Bone marrow (tissue), 2 donors: ENCODE measurements around the gene ADCY2.

Source experiments
- DNase-seq, 2 donors: peaks; one replicate each; lab custom pipeline; 2025; lab: John Stamatoyannopoulos, UW

Gene ADCY2

GRCh38 chr5:7667216-7667767 is 271.4 kb downstream of the ADCY2 start:
- no peak for DNase-seq

- no peak for DNase-seq
These were observed 272.2 kb downstream of the ADCY2 start for GRCh38 chr5:7668161-7668560.

GRCh38 chr5:7668627-7669026 is 272.7 kb downstream of the ADCY2 start:
- DNase-seq: no peak

- no peak for DNase-seq
These were observed 275.5 kb downstream of the ADCY2 start for GRCh38 chr5:7671381-7671993.

GRCh38 chr5:7673658-7674057 is 277.7 kb downstream of the ADCY2 start:
- DNase-seq: no peak

GRCh38 chr5:7676455-7676854 is 280.5 kb downstream of the ADCY2 start:
- no peak for DNase-seq

GRCh38 chr5:7678030-7678429 is 282.1 kb downstream of the ADCY2 start:
- no peak for DNase-seq

GRCh38 chr5:7679663-7680062 is 283.7 kb downstream of the ADCY2 start:
- DNase-seq: no peak

- DNase-seq: no peak
These were observed 284.3 kb downstream of the ADCY2 start for GRCh38 chr5:7680260-7680659.

- no peak for DNase-seq
These were observed 286.4 kb downstream of the ADCY2 start for GRCh38 chr5:7682379-7682778.

- no peak for DNase-seq
These were observed 287.8 kb downstream of the ADCY2 start for GRCh38 chr5:7683753-7684152.

- DNase-seq: no peak
These were observed 288.9 kb downstream of the ADCY2 start for GRCh38 chr5:7684826-7685225.

- no peak for DNase-seq
These were observed 290.9 kb downstream of the ADCY2 start for GRCh38 chr5:7686794-7687193.

- DNase-seq: no peak
These were observed 294.6 kb downstream of the ADCY2 start for GRCh38 chr5:7690557-7690956.

- DNase-seq: no peak
These were observed 309.3 kb downstream of the ADCY2 start for GRCh38 chr5:7705261-7705660.

- no peak for DNase-seq
These were observed 309.8 kb downstream of the ADCY2 start for GRCh38 chr5:7705736-7706135.

- DNase-seq: no peak
These were observed 310.3 kb downstream of the ADCY2 start for GRCh38 chr5:7706256-7706655.

GRCh38 chr5:7714119-7714518 is 318.2 kb downstream of the ADCY2 start:
- DNase-seq: no peak

GRCh38 chr5:7714697-7715096 is 318.8 kb downstream of the ADCY2 start:
- DNase-seq: no peak

- no peak for DNase-seq
These were observed 321.8 kb downstream of the ADCY2 start for GRCh38 chr5:7717691-7718090.

GRCh38 chr5:7728076-7728475 is 332.1 kb downstream of the ADCY2 start:
- no peak for DNase-seq

- DNase-seq: no peak
These were observed 345.6 kb downstream of the ADCY2 start for GRCh38 chr5:7741415-7742065.

GRCh38 chr5:7742241-7742656 is 346.3 kb downstream of the ADCY2 start:
- DNase-seq: no peak
